GM23338 (cell line): ENCODE results near the gene POU3F1.

Experiments used
- EZH2 ChIP-seq: fragments of 200-600 bp; sonication (generic); IDR thresholded peaks from one replicate; pipeline ENCODE4 v1.8.0; 2017; ENCODE audit warnings: antibody characterized with exemption, mild to moderate bottlenecking, low read depth; ENCODE audit not compliant: unreplicated experiment
- EZH2phosphoT487 ChIP-seq: fragments of 200-600 bp; sonication (generic); IDR thresholded peaks from one replicate; pipeline ENCODE4 v1.8.1; 2018; ENCODE audit warnings: antibody characterized with exemption; ENCODE audit not compliant: unreplicated experiment
- POLR2AphosphoS5 ChIP-seq: IDR thresholded peaks from 2 replicates; pipeline ENCODE4 v1.6.1; 2016; ENCODE audit warnings: antibody characterized with exemption, low read depth
- TF ChIP-seq, protein P1 (sequence below), 2 experiments: fragments of 200-600 bp in 1 of 2; sonication (generic) in 1 of 2; conservative IDR thresholded peaks; 2 replicates each; pipeline versions ENCODE4 v1.5.1 to v1.6.1; 2016 to 2017; ENCODE audit warnings: antibody characterized with exemption in 2 of 2, low read depth in 2 of 2, mild to moderate bottlenecking in 2 of 2, moderate library complexity in 1 of 2
- TF ChIP-seq, protein P2 (sequence below): IDR thresholded peaks from one replicate; pipeline ENCODE4 v1.6.1; 2018; ENCODE audit warnings: antibody characterized with exemption; ENCODE audit not compliant: unreplicated experiment

DNA sequence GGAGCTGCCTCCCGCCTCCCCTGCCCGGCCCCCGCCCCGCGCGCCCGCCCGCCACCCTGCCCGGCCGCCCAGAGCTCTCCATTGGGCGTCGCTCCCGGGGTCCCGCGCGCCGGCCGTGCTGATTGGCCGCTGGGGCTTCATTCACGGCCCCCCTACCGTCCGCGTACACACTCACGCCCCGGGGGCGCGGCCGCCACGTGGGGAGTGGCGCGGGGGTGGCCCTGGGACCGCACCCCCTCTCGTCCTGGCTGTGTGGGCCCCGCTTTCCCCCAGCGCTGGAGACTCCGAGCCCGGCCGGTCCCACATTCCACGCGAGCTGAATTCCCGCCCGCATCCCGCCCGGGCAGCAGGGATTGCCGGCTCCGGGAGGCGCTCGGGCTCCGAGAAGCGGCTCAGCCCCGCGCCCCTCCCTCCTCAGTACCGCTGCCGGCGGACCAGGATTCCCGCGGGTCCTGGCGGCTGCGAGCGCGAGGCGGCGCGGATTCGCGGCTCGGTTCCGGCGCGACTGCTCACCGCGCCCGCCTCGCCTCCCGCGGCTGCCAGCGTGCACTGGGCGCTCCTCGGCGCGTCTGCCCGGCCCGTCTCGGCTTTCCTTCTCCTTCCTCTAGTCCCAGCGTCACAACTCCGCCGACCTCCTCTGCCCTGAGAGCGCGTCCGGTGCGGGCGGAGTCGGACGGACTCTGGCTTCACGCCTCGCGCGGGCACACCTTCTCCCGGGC, 450 bp upstream of the POU3F1 start:
- TF ChIP-seq EZH2 (no peak), POLR2AphosphoS5 (no peak), EZH2phosphoT487 (no peak)
- TF ChIP-seq, protein P1, sequence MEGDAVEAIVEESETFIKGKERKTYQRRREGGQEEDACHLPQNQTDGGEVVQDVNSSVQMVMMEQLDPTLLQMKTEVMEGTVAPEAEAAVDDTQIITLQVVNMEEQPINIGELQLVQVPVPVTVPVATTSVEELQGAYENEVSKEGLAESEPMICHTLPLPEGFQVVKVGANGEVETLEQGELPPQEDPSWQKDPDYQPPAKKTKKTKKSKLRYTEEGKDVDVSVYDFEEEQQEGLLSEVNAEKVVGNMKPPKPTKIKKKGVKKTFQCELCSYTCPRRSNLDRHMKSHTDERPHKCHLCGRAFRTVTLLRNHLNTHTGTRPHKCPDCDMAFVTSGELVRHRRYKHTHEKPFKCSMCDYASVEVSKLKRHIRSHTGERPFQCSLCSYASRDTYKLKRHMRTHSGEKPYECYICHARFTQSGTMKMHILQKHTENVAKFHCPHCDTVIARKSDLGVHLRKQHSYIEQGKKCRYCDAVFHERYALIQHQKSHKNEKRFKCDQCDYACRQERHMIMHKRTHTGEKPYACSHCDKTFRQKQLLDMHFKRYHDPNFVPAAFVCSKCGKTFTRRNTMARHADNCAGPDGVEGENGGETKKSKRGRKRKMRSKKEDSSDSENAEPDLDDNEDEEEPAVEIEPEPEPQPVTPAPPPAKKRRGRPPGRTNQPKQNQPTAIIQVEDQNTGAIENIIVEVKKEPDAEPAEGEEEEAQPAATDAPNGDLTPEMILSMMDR (conservative IDR thresholded peaks at IDR 0.05; ENCODE audit: low read depth in 2 of 2): no peak; a peak in 1 of 4 replicates
- TF ChIP-seq, protein P2, sequence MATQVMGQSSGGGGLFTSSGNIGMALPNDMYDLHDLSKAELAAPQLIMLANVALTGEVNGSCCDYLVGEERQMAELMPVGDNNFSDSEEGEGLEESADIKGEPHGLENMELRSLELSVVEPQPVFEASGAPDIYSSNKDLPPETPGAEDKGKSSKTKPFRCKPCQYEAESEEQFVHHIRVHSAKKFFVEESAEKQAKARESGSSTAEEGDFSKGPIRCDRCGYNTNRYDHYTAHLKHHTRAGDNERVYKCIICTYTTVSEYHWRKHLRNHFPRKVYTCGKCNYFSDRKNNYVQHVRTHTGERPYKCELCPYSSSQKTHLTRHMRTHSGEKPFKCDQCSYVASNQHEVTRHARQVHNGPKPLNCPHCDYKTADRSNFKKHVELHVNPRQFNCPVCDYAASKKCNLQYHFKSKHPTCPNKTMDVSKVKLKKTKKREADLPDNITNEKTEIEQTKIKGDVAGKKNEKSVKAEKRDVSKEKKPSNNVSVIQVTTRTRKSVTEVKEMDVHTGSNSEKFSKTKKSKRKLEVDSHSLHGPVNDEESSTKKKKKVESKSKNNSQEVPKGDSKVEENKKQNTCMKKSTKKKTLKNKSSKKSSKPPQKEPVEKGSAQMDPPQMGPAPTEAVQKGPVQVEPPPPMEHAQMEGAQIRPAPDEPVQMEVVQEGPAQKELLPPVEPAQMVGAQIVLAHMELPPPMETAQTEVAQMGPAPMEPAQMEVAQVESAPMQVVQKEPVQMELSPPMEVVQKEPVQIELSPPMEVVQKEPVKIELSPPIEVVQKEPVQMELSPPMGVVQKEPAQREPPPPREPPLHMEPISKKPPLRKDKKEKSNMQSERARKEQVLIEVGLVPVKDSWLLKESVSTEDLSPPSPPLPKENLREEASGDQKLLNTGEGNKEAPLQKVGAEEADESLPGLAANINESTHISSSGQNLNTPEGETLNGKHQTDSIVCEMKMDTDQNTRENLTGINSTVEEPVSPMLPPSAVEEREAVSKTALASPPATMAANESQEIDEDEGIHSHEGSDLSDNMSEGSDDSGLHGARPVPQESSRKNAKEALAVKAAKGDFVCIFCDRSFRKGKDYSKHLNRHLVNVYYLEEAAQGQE: peak; percentile 11
